ENCODE data around the gene NHLRC4. TPM values are rescaled to one million over a fixed set of nuclear protein-coding genes. Genes with fewer than 3 reads are reported as not detected.

The NHLRC4 gene
- total and polyA plus RNA-seq, 2 of the 13 experiments (the other 11 are each of a cell fraction or from before 2014, with no cell fraction given): 0.40 to 0.59 TPM

DNA sequence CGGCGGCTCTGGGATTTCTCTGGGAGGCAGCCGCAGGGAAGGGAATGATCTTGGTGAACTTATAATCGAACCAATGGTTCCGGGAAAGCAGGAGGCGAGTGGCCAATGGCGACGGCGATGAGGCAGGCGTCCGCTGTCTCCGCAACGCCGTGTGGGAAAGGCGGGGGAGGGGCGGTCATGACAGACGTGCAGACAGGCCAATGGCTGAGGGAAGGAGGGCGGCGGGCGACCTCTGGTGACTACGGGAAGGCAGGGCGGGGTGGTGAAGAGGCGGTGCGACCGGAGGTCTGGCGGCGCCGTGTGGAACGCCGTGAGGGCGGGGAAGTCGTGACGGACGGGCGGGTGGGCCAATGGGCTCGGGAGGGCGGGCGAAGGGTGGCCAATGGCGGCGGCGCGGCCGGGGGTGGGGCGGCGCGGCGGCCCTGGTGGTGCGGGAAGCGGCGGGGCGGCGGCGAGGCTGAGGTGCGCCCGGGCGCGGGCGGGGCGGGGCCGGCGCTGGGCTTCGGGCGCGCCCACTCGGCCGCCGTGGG lies 22.9 kb downstream of the NHLRC4 start, which contains the start of gene RAB40C (continued):
- TF ChIP-seq ZNF816 (CRISPR knock-in tag; IDR thresholded peaks at IDR 0.05; ENCODE audit: borderline replicate concordance) (no peak), TGIF2 (CRISPR knock-in tag; IDR thresholded peaks at IDR 0.05) (peak; percentile 18; the same call in 1 of the 2 replicates), KDM5B (CRISPR knock-in tag; IDR thresholded peaks at IDR 0.05; ENCODE audit: borderline replicate concordance) (0 out of 2 replicates have a peak, but pooled peaks have one; percentile 8), SRSF4 (IDR thresholded peaks at IDR 0.05; ENCODE audit: low read depth, low read length, poor library complexity, severe bottlenecking) (no peak), CREM (IDR thresholded peaks at IDR 0.05) (peak; percentile 54), CREM (CRISPR knock-in tag; IDR thresholded peaks at IDR 0.05) (no peak), ZNF205 (CRISPR knock-in tag; IDR thresholded peaks at IDR 0.05) (0 out of 2 replicates have a peak, but pooled peaks have one; percentile 3), ATF1 (CRISPR knock-in tag; IDR thresholded peaks at IDR 0.05) (0 out of 2 replicates have a peak, but pooled peaks have one; percentile 44), NFYC (CRISPR knock-in tag; IDR thresholded peaks at IDR 0.05) (peak; percentile 81), SALL1 (CRISPR knock-in tag; IDR thresholded peaks at IDR 0.05) (peak; percentile 4; the same call in 1 of the 2 replicates), SP1 (IDR thresholded peaks at IDR 0.05) (peak; percentile 70; the same call in 1 of the 2 replicates), SP1 (CRISPR knock-in tag; IDR thresholded peaks at IDR 0.05) (peak; percentile 85), ZNF143 (CRISPR knock-in tag; IDR thresholded peaks at IDR 0.05) (peak; percentile 67; the same call in 1 of the 2 replicates), POGZ (CRISPR knock-in tag; IDR thresholded peaks at IDR 0.05) (no peak), CENPX (CRISPR knock-in tag; IDR thresholded peaks at IDR 0.05) (no peak), ZMYM2 (CRISPR knock-in tag; IDR thresholded peaks at IDR 0.05) (no peak), HNRNPLL (IDR thresholded peaks at IDR 0.05; ENCODE audit: low read depth, low read length, poor library complexity, severe bottlenecking) (peak; percentile 92), POLR2A (IDR thresholded peaks at IDR 0.05; ENCODE audit: insufficient read depth in 1 of 2, low read depth in 2 of 2, low read length in 2 of 2) (peak in 1 of 2 experiments; percentile 57; a peak in 2 of 4 replicates), KDM5A (IDR thresholded peaks at IDR 0.05; ENCODE audit: borderline replicate concordance, low read length) (no peak), NFYB (CRISPR knock-in tag; IDR thresholded peaks at IDR 0.05) (peak; percentile 77), FOXJ3 (CRISPR knock-in tag; IDR thresholded peaks at IDR 0.05; ENCODE audit: borderline replicate concordance) (no peak), RFX5 (IDR thresholded peaks at IDR 0.05; ENCODE audit: low read depth, low read length) (peak; percentile 93), DMAP1 (CRISPR knock-in tag; IDR thresholded peaks at IDR 0.05) (peak; percentile 84), YY1 (IDR thresholded peaks at IDR 0.05; ENCODE audit: insufficient read depth, insufficient replicate concordance, low read depth, low read length) (peak; percentile 46), KLF9 (CRISPR knock-in tag; IDR thresholded peaks at IDR 0.05; ENCODE audit: low read depth) (0 out of 2 replicates have a peak, but pooled peaks have one; percentile 6), SP4 (CRISPR knock-in tag; IDR thresholded peaks at IDR 0.05) (peak; percentile 78), ZBTB20 (CRISPR knock-in tag; IDR thresholded peaks at IDR 0.05; ENCODE audit: borderline replicate concordance, low read depth) (peak; percentile 64; the same call in 1 of the 2 replicates), ELF3 (CRISPR knock-in tag; IDR thresholded peaks at IDR 0.05) (no peak)
- TF ChIP-seq, protein P1, sequence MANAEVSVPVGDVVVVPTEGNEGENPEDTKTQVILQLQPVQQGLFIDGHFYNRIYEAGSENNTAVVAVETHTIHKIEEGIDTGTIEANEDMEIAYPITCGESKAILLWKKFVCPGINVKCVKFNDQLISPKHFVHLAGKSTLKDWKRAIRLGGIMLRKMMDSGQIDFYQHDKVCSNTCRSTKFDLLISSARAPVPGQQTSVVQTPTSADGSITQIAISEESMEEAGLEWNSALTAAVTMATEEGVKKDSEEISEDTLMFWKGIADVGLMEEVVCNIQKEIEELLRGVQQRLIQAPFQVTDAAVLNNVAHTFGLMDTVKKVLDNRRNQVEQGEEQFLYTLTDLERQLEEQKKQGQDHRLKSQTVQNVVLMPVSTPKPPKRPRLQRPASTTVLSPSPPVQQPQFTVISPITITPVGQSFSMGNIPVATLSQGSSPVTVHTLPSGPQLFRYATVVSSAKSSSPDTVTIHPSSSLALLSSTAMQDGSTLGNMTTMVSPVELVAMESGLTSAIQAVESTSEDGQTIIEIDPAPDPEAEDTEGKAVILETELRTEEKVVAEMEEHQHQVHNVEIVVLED (CRISPR knock-in tag; IDR thresholded peaks at IDR 0.05; ENCODE audit: borderline replicate concordance): peak; percentile 51; the same call in 1 of the 2 replicates
- TF ChIP-seq, protein P2, sequence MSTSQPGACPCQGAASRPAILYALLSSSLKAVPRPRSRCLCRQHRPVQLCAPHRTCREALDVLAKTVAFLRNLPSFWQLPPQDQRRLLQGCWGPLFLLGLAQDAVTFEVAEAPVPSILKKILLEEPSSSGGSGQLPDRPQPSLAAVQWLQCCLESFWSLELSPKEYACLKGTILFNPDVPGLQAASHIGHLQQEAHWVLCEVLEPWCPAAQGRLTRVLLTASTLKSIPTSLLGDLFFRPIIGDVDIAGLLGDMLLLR (CRISPR knock-in tag; IDR thresholded peaks at IDR 0.05): no peak
- TF ChIP-seq, protein P3, sequence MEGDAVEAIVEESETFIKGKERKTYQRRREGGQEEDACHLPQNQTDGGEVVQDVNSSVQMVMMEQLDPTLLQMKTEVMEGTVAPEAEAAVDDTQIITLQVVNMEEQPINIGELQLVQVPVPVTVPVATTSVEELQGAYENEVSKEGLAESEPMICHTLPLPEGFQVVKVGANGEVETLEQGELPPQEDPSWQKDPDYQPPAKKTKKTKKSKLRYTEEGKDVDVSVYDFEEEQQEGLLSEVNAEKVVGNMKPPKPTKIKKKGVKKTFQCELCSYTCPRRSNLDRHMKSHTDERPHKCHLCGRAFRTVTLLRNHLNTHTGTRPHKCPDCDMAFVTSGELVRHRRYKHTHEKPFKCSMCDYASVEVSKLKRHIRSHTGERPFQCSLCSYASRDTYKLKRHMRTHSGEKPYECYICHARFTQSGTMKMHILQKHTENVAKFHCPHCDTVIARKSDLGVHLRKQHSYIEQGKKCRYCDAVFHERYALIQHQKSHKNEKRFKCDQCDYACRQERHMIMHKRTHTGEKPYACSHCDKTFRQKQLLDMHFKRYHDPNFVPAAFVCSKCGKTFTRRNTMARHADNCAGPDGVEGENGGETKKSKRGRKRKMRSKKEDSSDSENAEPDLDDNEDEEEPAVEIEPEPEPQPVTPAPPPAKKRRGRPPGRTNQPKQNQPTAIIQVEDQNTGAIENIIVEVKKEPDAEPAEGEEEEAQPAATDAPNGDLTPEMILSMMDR (CRISPR knock-in tag; IDR thresholded peaks at IDR 0.05): peak; percentile 50
